ENCODE measurements around the gene GAK. TPM values are rescaled to one million over a fixed set of nuclear protein-coding genes. Genes with fewer than 3 reads are reported as not detected.

GAK gene
- total and polyA plus RNA-seq, 2 experiments from 2014 or later, result 87.1 to 88.4 TPM

DNA sequence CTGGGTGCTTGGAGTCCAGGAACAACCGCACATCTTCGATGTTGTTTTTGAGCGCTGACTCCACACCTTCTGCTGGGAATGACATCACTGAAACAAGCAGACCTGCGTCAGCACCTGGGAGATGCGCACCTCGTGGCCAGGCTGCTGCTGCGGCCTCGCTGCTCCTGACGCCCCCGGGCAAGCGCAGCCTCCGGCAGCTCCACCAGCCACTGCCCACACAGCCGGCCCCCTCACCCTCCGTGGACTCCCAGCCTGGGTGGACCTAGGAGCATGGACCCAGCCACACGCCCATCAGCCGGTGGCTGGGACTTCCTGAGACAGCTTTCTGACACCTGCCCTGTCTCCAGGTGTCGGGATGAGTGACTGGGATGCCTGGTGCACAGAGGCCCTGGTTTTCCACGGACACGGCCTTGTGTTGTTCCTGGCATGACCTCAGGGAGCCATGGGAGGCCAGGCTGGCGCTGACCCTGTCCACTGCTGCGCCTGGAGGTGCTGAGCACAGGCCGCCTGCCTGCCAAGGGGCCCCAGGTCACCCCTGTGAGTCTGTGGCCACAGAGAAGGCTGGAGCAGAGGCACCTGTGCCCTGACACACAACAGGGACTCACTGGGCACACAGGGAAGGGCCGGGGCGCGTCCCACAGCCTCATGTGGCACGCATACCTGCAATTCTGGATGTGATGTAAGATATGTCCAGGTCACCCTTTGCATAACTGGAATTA, 48.6 kb downstream of the GAK start:
- Histone ChIP-seq H3K4me2 (no peak overlapping the region), H3K4me1 (ENCODE audit: insufficient read depth) (no peaks in the 10 kb centered on the region), H3K27ac (no peak overlapping the region), H3K9me3 (ENCODE audit: low read depth) (no peaks in the 10 kb centered on the region), H3K27me3 (no peaks in the 10 kb centered on the region), H3K36me3 (replicated peaks; ENCODE audit: insufficient read depth, low read depth) (no peaks in the 10 kb centered on the region), H4K20me1 (ENCODE audit: insufficient read depth, poor library complexity, severe bottlenecking) (no peaks in the 10 kb centered on the region), H3K4me3 (no peak overlapping the region), H2AFZ (no peak overlapping the region), H3K9me2 (replicated peaks; ENCODE audit: insufficient read depth) (no peaks in the 10 kb centered on the region), H3K79me2 (no peaks in the 10 kb centered on the region)
- no peak for TF ChIP-seq EZH2 (IDR thresholded peaks at IDR 0.05; ENCODE audit: borderline replicate concordance)
- TF ChIP-seq, protein P1, sequence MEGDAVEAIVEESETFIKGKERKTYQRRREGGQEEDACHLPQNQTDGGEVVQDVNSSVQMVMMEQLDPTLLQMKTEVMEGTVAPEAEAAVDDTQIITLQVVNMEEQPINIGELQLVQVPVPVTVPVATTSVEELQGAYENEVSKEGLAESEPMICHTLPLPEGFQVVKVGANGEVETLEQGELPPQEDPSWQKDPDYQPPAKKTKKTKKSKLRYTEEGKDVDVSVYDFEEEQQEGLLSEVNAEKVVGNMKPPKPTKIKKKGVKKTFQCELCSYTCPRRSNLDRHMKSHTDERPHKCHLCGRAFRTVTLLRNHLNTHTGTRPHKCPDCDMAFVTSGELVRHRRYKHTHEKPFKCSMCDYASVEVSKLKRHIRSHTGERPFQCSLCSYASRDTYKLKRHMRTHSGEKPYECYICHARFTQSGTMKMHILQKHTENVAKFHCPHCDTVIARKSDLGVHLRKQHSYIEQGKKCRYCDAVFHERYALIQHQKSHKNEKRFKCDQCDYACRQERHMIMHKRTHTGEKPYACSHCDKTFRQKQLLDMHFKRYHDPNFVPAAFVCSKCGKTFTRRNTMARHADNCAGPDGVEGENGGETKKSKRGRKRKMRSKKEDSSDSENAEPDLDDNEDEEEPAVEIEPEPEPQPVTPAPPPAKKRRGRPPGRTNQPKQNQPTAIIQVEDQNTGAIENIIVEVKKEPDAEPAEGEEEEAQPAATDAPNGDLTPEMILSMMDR (IDR thresholded peaks at IDR 0.05; ENCODE audit: poor library complexity), result no peak
- no peak for DNase-seq (ENCODE audit: low spot score)
- 95% methylated on average over 26 of the region's 26 CpGs for WGBS (ENCODE audit: low lambda C conversion rate, missing lambda C conversion rate)

DNA sequence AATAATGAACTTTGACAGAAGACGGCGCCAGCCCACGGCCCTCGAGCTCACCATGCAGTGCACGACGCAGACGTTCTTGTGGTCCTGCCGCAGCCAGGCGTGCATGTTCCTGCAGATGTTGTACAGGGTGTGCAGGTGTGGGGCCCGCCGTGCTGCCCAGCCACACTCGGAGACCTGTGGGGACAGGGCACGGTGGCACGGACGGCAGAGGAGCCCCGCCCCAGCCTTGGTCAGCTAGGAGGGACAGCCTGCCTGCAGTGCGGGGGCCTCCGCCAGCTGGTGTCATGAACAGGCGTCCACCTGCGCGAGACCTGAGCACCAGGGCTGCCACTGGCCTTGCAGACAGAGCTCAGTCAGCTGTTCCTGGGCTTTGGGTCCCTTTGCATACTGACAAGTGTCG, 49.5 kb downstream of the GAK start:
- WGBS (ENCODE audit: low lambda C conversion rate, missing lambda C conversion rate), result 95% methylated on average over 20 of the region's 22 CpGs
- no peak for TF ChIP-seq EZH2 (IDR thresholded peaks at IDR 0.05; ENCODE audit: borderline replicate concordance)
- TF ChIP-seq, protein P1 (IDR thresholded peaks at IDR 0.05; ENCODE audit: poor library complexity), result no peak
- no peak for TF ChIP-seq EZH2phosphoT487 (IDR thresholded peaks at IDR 0.05; ENCODE audit: low read depth, severe bottlenecking, unreplicated experiment)
- H3K36me3 ChIP-seq (replicated peaks; ENCODE audit: insufficient read depth, low read depth), result no peaks in the 10 kb centered on the region

DNA sequence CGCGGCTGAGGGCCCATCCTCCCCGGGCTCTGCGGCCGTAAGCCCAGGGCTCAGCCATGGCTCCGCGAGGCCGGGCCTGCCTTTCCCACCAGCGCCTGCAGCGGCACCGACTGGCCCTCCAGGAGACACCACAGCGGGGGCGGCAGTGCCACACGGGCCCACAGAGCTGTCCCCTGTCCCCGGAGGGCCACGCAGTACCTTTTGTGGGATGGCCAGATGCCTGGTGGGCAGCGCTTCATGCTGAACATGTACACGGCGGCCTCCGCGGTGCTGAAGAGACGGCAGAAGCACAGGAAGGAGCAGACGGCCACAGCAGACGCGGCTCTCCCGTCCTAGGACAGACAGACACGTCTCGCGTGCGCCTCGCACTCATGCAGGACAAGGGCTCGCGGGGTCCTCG, 50.4 kb downstream of the GAK start:
- Histone ChIP-seq H3K4me3 (no peak overlapping the region), H3K27me3 (no peaks in the 10 kb centered on the region), H3K27ac (no peak overlapping the region), H3K9me3 (ENCODE audit: low read depth) (no peaks in the 10 kb centered on the region), H3K36me3 (replicated peaks; ENCODE audit: insufficient read depth, low read depth) (no peaks in the 10 kb centered on the region), H2AFZ (no peak overlapping the region), H4K20me1 (ENCODE audit: insufficient read depth, poor library complexity, severe bottlenecking) (no peaks in the 10 kb centered on the region), H3K9me2 (replicated peaks; ENCODE audit: insufficient read depth) (no peaks in the 10 kb centered on the region), H3K4me1 (ENCODE audit: insufficient read depth) (no peaks in the 10 kb centered on the region), H3K4me2 (no peak overlapping the region), H3K79me2 (no peaks in the 10 kb centered on the region)
- DNase-seq (ENCODE audit: low spot score), result no peak
- 96% methylated on average over 34 of the region's 34 CpGs for WGBS (ENCODE audit: low lambda C conversion rate, missing lambda C conversion rate)
- TF ChIP-seq EZH2phosphoT487 (IDR thresholded peaks at IDR 0.05; ENCODE audit: low read depth, severe bottlenecking, unreplicated experiment), result no peak

More for the DNA sequence above, 49.5 kb downstream of the GAK start:
- H3K27me3 ChIP-seq, result no peaks in the 10 kb centered on the region
- no peak overlapping the region for H3K27ac ChIP-seq
- no peaks in the 10 kb centered on the region for H4K20me1 ChIP-seq (ENCODE audit: insufficient read depth, poor library complexity, severe bottlenecking)
- no peaks in the 10 kb centered on the region for H3K9me2 ChIP-seq (replicated peaks; ENCODE audit: insufficient read depth)
- no peaks in the 10 kb centered on the region for H3K79me2 ChIP-seq
- H3K4me2 ChIP-seq, result no peak overlapping the region
- no peaks in the 10 kb centered on the region for H3K4me1 ChIP-seq (ENCODE audit: insufficient read depth)
- no peaks in the 10 kb centered on the region for H3K9me3 ChIP-seq (ENCODE audit: low read depth)
- H3K4me3 ChIP-seq, result no peak overlapping the region
- DNase-seq (ENCODE audit: low spot score), result no peak
- no peak overlapping the region for H2AFZ ChIP-seq

DNA sequence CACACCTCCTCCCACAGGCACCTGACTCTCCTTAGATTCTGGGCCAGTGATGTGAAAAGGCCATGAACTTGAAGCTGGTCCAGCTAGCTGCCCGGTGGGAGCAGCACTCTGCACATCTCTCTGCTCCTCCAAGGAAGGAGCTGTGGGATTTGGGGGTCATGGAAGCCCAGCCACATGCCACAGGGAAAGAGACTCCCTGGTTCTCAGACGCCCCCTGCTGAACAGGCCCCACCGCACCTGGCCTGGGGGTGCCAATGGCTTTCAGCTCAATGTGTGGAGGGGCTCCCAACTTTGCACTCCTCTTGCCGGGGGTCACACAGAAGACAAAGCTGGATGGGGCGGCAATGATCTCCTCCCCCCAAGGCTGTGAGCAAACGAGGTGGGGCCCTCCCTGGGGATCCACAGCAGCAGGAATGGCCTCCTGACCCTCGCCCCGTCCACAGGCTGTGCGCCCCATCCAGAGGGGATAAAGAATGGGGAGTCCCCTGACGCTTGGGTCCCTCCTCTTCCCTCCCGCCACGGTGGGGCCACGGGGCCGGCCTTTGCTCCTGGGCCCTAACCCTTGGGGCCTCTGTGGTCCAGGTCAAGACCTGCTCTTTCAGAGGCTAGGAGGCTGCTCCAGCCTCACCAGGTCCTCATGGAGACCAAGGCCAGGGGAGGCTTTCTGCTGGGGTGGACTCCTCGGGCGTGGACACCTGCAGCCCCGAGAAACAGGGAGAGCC, 51.3 kb downstream of the GAK start:
- DNase-seq (ENCODE audit: low spot score), result no peak
- Histone ChIP-seq H3K9me3 (ENCODE audit: low read depth) (no peaks in the 10 kb centered on the region), H3K79me2 (no peaks in the 10 kb centered on the region), H3K4me3 (no peak overlapping the region), H3K27ac (no peak overlapping the region), H3K4me2 (no peak overlapping the region), H4K20me1 (ENCODE audit: insufficient read depth, poor library complexity, severe bottlenecking) (no peaks in the 10 kb centered on the region), H3K36me3 (replicated peaks; ENCODE audit: insufficient read depth, low read depth) (no peaks in the 10 kb centered on the region), H2AFZ (no peak overlapping the region), H3K9me2 (replicated peaks; ENCODE audit: insufficient read depth) (no peaks in the 10 kb centered on the region), H3K27me3 (no peaks in the 10 kb centered on the region), H3K4me1 (ENCODE audit: insufficient read depth) (no peaks in the 10 kb centered on the region)
- TF ChIP-seq EZH2phosphoT487 (IDR thresholded peaks at IDR 0.05; ENCODE audit: low read depth, severe bottlenecking, unreplicated experiment) (no peak), EZH2 (IDR thresholded peaks at IDR 0.05; ENCODE audit: borderline replicate concordance) (no peak)
- TF ChIP-seq, protein P1 (IDR thresholded peaks at IDR 0.05; ENCODE audit: poor library complexity), result no peak
- 96% methylated on average over 17 of the region's 17 CpGs for WGBS (ENCODE audit: low lambda C conversion rate, missing lambda C conversion rate)

Data from hepatocyte (in vitro differentiated cells).